ENCODE data around the gene ASCC3.
"Not testable (repeated sequence)": the region's sequence is repeated elsewhere in the genome, so short reads cannot be mapped to it uniquely, and the experiment has no call there.

ASCC3 gene

GRCh38 chr6:100880853-100881706, at the start of gene ASCC3:
Gene ASCC3 (minus strand): TSS chr6:100881329. CDS start chr6:100867997, 13,332 bp downstream.
- DNase-seq, result peak; percentile 93 to 94

DNA sequence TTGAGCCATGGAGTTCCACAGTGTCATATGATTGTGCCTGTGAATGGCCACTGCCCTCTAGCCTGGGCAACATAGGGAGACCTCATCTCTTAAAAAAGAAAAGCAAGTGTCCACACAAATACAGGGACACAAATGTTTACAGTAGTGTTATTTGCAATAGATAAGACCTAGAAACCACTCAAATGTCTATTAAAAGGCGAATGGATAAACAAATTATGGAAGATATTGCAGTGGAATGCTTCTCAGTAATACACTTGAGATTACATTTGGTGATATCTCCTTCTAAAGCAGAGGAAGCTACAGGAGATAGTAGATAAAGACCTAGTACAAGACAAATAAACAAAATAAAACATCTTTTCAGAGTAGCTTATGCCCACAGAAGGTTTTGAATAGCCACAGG, 44.6 kb upstream of the ASCC3 start:
- no peak for DNase-seq

DNA sequence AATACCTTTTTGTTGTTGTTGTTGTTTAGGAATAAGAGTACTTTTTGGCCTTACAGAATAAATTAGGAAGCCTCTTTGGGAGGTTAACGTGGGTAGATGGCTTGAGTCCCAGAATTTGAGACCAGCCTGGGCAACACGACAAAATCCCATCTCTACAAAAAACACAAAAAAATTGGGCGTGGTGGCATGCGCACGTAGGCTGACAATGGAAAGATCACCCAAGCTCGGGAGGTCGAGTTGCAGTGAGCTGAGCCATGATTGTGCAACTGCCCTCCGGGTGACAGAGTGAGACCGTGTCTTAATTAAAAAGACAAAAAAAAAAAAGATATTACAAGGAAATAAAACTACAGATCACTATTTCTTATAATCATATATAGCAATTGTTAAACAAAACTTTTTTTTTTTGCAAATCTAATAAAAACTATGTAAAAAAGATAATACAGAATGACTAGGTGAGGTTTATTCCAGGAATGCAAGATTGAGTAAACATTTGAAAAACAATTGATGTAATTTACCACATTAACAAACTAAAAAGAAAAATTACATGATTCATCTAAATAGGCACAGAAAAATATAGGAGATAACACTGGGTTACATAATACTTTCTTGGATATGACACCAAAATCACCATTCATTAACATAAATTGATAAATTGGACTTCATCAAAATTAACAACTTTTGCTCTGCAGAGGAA, 43.6 kb upstream of the ASCC3 start:
- DNase-seq, result no peak

GRCh38 chr6:100923481-100924165, 42.5 kb upstream of the ASCC3 start:
- DNase-seq, result no peak

GRCh38 chr6:100920028-100920605, 39.0 kb upstream of the ASCC3 start:
- no peak for DNase-seq

GRCh38 chr6:100918152-100918551, 37.0 kb upstream of the ASCC3 start:
- DNase-seq, result no peak

DNA sequence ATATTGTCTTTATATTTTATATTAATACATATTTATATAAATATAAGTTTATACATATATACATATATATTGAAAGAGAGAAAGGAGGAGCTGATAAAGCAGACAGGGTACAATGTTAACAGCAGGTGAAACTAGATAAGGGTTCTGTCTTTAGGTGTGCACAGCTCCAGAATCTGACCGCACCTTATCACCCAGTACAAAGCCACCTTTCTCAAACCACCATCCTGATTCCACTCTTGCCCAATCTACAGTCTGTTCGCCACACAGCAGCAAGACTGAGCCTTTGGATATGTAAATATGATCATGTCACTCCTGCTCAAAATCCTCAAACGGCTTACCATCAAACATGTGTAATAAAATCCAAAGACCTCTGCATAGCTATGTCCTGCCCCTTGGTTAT, 34.7 kb upstream of the ASCC3 start:
- no peak for DNase-seq

DNA sequence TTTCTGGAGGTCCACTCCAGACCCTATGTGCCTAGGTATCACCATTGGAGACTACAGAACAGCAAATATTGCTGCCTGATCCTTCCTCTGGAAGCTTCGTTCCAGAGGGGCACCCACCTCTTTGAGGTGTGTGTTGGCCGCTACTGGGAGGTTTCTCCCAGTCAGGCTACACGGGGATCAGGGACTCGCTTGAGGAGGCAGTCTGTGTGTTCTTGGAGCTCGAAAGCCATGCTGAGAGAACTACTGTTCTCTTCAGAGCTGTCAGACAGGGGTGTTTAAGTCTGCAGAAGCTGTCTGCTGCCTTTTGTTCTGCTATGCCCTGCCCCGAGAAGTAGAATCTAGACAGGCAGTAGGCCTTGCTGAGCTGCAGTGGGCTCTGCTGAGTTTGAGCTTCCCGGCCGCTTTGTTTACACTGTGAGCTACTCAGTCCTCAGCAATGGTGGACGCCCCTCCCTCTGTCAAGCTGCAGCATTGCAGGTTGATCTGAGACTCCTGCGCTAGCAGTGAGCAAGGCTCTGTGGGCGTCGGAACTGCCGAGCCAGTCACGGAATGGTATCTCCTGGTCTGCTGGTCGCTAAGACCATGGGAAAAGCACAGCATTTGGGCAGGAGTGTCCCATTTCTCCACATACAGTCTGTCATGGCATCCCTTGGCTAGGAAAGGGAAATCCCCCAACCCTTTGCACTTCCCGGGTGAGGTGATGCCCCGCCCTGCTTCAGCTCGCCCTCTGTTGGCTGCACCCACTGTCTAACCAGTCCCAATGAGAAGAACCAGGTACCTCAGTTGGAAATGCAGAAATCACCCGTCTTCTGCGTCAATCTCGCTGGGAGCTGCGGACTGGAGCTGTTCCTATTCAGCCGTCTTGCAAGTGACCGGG, 32.5 kb upstream of the ASCC3 start:
- DNase-seq, result peak in 1 of 2 donors; percentile 8

DNA sequence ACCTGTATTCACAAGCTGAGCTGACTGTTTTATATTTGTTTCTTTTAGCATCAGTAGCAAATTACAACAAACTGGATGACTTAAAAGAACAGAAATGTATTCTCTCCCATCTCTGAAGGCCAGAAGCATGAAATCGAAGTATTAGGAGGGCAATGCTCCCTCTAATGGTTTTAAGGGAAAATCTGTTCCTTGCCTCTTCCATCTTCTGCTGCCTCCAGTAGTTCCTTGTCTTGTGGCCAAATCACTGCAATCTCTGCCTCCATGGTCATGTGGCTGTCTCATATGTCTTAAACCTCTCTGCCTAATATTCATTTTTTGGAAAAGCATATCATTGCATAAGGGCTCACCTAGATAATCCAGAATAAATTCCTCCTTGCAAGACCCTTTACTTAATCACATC, 25.2 kb upstream of the ASCC3 start:
- no peak for DNase-seq

DNA sequence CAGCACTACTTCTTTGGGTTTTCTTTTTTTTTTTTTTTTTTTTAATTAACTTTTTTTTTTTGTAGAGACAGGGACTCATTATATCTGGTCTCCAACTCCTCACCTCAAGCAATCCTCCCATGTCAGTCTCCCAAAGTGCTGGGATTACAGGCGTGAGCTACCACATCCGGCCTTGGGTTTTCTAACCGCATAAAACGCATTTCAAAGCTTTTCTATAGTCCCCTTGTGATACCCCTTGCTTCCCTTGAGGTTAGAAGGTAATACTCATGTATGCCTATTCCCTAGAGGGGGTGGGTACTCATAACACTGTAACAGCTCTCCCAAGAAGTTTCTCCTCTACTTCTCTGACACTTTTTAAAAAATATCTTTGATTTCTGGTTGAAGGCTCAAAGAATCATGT, 23.9 kb upstream of the ASCC3 start:
- no peak for DNase-seq

DNA sequence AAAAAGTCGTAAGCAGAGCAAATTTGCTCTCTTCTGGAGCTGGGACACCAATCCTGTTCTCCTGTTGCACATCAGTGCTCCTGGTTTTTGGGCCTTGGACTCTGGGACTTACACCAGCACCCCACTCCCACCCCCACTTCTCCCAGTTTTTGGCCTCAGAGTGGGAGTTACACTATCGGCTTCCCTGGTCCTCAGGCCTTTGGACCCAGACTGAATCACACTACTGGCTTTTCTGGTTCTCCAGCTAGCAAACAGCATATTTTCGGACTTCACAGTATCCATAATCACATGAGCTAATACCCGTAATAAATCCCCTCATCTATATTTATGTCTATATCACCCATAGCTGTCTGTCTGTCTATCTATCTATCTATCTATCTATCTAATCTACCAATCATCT, 23.2 kb upstream of the ASCC3 start:
- DNase-seq, result no peak

DNA sequence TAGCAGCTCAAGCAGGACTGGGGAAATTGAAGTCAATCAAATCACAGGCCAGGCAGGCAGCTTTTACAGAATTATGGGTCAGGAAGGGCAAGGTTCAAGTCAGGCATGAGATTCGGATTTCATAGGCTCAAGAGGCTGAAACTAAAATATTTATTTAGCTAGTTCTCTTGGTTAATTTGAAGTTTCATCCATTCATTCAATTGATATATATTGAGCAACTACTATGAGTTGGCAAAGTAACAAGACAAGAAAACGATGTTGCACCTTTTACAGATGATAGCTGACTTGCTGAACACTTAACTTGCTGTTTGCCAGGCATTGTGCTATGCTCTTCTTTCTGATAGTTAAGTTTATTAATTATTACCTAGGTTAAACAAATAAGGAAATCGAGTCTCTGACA, 20.5 kb upstream of the ASCC3 start:
- no peak for DNase-seq

GRCh38 chr6:100899202-100899601, 18.1 kb upstream of the ASCC3 start:
- no peak for DNase-seq

- no peak for DNase-seq
Observed at GRCh38 chr6:100897671-100898070, 16.5 kb upstream of the ASCC3 start.

DNA sequence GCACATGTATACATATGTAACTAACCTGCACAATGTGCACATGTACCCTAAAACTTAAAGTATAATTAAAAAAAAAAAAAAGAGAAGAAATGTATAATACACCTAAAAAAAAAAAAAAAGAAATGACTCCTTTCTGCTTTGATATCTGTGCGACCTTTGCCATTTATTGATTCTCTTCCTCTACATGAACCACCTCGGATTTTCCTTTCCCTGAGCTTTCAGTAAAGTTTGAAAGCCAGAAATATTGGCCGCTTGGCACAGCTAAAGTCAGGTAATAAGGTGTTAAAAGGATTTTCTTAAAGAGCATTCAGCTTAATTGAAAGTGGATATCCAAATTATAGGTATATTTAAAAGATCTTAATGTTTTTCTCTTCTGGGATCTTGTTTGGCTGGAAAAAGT, 12.6 kb upstream of the ASCC3 start:
- no peak for DNase-seq

- no peak for DNase-seq
Observed at GRCh38 chr6:100892693-100893092, 11.6 kb upstream of the ASCC3 start.

- no peak for DNase-seq
Observed at GRCh38 chr6:100892116-100892515, 11.0 kb upstream of the ASCC3 start.

- no peak for DNase-seq
Observed at GRCh38 chr6:100891079-100891478, 9.9 kb upstream of the ASCC3 start.

- DNase-seq, result not testable (repeated sequence)
Observed at GRCh38 chr6:100890646-100891045, 9.5 kb upstream of the ASCC3 start.

DNA sequence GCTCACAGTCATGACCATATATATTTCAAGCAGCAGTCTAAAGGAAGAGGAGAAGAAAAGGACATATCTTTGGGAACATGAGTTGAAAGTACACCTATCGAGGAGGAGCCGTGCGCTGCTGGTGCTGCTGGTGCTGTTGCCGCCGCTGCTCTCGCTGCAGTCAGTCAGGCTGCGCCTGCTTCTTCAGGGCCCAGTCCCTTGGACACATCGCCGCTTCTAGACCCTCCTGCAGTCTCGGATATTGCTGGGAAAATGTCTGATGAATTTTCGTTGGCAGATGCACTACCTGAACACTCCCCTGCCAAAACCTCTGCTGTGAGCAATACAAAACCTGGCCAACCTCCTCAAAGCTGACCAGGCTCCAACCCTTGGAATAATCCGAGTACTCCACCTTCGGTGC, 8.2 kb upstream of the ASCC3 start:
- DNase-seq, result no peak

GRCh38 chr6:100886076-100886475, 4.9 kb upstream of the ASCC3 start:
- DNase-seq, result no peak

DNA sequence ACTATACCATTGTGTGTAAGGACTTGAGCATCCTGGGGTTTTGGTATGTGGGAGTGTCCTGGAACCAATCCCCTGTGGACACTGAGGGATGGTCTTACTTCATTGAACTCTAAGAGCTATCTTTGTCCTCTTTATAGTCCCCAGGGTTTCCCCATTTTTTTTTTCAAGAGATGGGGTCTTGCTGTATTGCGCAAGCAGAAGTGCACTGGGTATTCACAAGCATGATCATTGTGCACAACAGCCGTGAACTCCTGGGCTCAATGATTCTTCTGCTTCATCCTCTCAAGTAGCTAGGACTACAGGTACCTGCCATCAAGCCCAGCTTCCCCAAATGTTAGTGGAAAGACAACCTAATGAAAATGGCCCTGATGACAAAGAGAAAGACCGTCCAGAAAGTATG, 2.2 kb upstream of the ASCC3 start:
- DNase-seq, result no peak

DNA sequence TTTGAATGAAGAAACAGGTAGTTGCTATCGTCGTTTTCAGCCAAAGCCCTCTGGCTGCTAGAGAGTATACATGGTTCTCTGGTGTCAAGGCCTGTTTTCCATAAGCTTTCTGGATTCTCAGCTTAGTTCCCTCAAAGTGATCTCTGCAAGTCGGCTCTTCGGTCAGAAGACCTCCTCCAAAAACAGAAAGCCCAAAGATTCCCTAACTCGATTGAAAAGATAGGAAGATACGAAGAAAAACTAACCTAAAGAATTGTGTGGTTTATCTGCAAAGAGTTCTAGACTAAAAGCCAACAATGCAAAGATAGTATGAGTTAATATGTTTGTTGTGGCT, 545 bp upstream of the ASCC3 start:
- no peak for DNase-seq

Measured in stimulated activated CD4-positive, alpha-beta T cell treated with anti-CD3 and anti-CD28 coated beads, Interleukin-2, amount 100 ng/mL, for 24 hours (primary cell).